ENCODE measurements around the gene TADA2A.

The TADA2A gene

DNA sequence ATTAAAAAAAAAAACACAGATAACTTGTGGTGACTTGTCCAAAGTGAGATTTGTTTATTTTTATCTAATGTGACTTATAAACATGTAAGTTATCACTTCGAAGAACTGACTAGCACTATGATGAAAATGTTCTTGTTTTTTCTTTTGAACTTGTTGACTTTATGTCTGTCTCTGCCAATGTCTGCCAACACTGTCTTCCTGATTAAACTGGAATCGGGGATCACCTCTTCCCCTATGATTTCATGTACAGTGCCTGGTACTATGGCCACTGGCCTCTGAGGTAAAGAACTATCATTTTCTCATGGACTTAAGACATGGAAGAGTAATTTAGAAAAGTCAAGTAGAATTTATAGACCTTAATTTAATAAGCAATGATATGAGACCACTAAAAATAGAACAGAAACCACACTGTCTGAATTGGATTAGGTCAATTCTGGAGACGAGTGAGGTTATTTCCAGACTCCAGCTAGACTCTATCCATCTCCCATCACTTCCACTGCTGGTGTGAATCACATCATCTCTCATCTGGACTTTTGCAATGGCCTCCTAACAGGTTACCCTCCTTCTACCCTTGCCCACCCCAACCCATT, 22.0 kb upstream of the TADA2A start:
- TF ChIP-seq, protein P1, sequence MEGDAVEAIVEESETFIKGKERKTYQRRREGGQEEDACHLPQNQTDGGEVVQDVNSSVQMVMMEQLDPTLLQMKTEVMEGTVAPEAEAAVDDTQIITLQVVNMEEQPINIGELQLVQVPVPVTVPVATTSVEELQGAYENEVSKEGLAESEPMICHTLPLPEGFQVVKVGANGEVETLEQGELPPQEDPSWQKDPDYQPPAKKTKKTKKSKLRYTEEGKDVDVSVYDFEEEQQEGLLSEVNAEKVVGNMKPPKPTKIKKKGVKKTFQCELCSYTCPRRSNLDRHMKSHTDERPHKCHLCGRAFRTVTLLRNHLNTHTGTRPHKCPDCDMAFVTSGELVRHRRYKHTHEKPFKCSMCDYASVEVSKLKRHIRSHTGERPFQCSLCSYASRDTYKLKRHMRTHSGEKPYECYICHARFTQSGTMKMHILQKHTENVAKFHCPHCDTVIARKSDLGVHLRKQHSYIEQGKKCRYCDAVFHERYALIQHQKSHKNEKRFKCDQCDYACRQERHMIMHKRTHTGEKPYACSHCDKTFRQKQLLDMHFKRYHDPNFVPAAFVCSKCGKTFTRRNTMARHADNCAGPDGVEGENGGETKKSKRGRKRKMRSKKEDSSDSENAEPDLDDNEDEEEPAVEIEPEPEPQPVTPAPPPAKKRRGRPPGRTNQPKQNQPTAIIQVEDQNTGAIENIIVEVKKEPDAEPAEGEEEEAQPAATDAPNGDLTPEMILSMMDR (IDR thresholded peaks at IDR 0.05; ENCODE audit: extremely low read depth, insufficient read depth, missing control alignments), result no peak
- in situ Hi-C loops (cut with MboI; ENCODE audit: low pct_unique_long_range_greater_than_20kb, low sequenced_read_pairs, unreplicated experiment), result loop anchor here (25.0 kb wide), 1 partner anchor 772 kb away; the partner anchor contains the start of gene MRM1
- DNase-seq (ENCODE audit: low spot score), result no peak

- DNase-seq (ENCODE audit: low spot score), result no peak
- in situ Hi-C loops (cut with MboI; ENCODE audit: low pct_unique_long_range_greater_than_20kb, low sequenced_read_pairs, unreplicated experiment), result loop anchor here (25.0 kb wide), 1 partner anchor 773 kb away; the partner anchor contains the start of gene MRM1
- TF ChIP-seq, protein P1 (IDR thresholded peaks at IDR 0.05; ENCODE audit: extremely low read depth, insufficient read depth, missing control alignments), result no peak
These were observed 21.2 kb upstream of the TADA2A start for GRCh38 chr17:37385474-37385990.

DNA sequence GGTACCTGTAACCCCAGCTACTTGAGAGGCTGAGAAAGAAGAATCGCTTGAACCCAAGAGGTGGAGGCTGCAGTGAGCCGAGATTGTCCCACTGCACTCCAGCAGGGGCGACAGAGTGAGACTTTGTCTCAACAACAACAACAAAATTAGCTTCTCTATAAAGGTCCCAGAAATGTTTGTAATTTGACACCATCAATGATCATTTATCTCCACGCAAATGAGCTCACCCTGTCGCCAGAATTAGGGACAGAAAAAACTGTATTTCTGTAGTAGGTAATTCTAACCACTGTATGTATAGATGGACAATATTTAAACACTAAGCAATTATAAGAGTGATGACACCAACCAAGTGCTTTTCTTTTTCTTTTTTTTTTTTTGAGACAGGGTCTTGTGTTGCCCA, 20.2 kb upstream of the TADA2A start:
- in situ Hi-C loops (cut with MboI; ENCODE audit: low pct_unique_long_range_greater_than_20kb, low sequenced_read_pairs, unreplicated experiment), result loop anchor here (25.0 kb wide), 1 partner anchor 774 kb away; the partner anchor contains the start of gene MRM1
- TF ChIP-seq, protein P1 (IDR thresholded peaks at IDR 0.05; ENCODE audit: extremely low read depth, insufficient read depth, missing control alignments), result no peak
- no peak for DNase-seq (ENCODE audit: low spot score)

- TF ChIP-seq, protein P1 (IDR thresholded peaks at IDR 0.05; ENCODE audit: extremely low read depth, insufficient read depth, missing control alignments), result no peak
- DNase-seq (ENCODE audit: low spot score), result no peak
- in situ Hi-C loops (cut with MboI; ENCODE audit: low pct_unique_long_range_greater_than_20kb, low sequenced_read_pairs, unreplicated experiment), result loop anchor here (25.0 kb wide), 1 partner anchor 776 kb away; the partner anchor contains the start of gene MRM1
These were observed 18.4 kb upstream of the TADA2A start for GRCh38 chr17:37388266-37388665.

DNA sequence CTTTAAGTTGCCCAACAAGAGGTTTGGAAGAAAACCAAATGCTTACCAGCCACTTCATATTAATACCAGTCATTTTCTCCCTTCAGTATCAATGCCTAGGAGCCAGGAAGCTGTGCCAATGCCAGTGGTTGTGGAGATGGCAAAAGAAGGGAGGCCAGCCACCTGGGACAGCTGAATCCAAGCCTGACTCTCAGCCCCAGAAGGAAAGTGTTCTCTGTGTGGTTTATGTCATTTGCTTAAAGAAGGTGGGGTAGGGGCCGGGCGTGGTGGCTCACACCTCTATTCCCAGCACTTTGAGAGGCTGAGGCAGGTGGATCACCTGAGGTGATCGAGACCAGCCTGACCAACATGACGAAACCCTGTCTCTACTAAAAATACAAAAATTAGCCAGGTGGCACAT, 17.5 kb upstream of the TADA2A start:
- in situ Hi-C loops (cut with MboI; ENCODE audit: low pct_unique_long_range_greater_than_20kb, low sequenced_read_pairs, unreplicated experiment), result loop anchor here (25.0 kb wide), 1 partner anchor 777 kb away; the partner anchor contains the start of gene MRM1

DNA sequence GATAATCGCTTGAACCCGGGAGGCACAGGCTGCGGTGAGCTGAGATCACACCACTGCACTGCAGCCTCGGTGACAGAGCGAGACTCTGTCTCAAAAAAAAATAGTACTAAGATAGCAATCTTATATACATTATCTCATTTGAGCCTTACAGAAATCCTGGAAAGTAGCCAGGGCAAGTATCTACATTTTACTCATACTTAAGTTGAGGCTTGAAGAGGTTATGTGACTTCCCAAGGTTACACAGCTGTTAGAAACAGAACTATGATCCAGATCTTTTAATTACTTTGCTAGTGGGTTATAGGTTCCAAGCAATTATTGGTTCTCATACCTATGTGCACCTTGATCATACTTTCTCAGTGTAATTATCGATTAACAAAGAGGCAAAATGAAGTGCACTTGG, 15.5 kb upstream of the TADA2A start:
- DNase-seq (ENCODE audit: low spot score), result no peak
- TF ChIP-seq, protein P1 (IDR thresholded peaks at IDR 0.05; ENCODE audit: extremely low read depth, insufficient read depth, missing control alignments), result no peak
- in situ Hi-C loops (cut with MboI; ENCODE audit: low pct_unique_long_range_greater_than_20kb, low sequenced_read_pairs, unreplicated experiment), result loop anchor here (25.0 kb wide), 1 partner anchor 779 kb away; the partner anchor contains the start of gene MRM1

More for the DNA sequence above, 17.5 kb upstream of the TADA2A start:
- no peak for DNase-seq (ENCODE audit: low spot score)
- TF ChIP-seq, protein P1 (IDR thresholded peaks at IDR 0.05; ENCODE audit: extremely low read depth, insufficient read depth, missing control alignments), result no peak

Measured in GM13977 (cell line).